Measurements from ENCODE around the gene HOXB1.

HOXB1 gene

DNA sequence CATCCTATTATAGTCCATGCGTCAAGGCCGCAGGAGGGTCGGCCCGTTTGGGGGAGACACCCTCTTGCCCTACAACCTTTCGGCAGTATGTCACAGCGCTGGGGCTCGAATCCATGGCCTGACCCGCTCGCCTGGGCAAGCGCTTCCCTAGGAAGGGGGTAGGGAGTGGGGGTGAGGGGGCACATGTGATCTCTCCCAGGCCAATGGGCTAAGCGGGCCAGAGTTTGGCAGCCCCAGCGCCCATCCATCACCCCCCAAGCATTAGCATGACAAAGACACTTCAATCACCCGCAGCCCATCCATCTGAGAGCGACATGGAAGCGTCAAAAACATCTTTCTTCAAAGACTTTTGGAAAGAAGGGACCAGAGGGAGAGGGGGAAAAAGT lies at the start of gene HOXB1:
Gene HOXB1, minus strand, starts transcription at position 125 of the 386 bp plus-strand sequence. Its CDS starts 107 bp downstream, at position 18.
- no peak for DNase-seq

DNA sequence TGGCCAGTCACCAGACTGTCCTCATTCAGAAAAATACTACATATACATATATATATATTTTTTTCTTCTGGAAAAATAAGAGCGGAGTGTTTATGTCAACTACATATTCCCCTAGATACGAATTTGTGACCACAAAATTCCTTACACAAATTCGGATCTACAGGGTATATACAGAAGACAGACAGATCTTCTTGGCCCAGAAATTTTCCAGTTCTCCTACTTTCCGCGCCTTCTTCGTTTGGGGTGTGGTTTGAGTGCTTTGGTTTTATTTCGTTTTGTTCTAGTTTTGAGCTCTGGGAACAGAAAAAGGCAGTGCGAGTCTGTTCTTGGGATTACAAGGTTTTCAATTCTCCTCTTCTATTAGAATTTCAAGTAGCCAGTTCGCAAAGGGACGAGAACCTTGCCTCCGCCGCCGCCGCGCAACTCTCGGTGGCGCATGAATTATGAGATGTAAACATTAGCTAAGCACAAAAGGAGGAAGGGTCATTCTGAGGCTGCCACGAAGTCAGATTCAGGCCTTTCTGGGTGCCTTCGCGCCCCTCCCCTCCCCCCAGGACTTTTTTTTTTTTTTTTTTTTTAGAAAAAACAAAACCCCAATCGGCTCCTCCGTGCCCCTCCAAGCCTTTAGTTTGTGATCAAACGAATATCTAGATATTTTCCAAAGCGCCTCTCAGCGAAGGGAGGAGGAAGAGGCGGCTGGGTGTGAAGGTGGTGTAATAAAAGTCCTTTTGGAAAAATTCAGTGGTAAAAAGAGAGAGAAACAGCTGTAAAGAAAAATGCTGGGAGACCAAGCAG lies 49.1 kb upstream of the HOXB1 start:
- peak in 1 of 2 experiments; percentile 51 for DNase-seq

DNA sequence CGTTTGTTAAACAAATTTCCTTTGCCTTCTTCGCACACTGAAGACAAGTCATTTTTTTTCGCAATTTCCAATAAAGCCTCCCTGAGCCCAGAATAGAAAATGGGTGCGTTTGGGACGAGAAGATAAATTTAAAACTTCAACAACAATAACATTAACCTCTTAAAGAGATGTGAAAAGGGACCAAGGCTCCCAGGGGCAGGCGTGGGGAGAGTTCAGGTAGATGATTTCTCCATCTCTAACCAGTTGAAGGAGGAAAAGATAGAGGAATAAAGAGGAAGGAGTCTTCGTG lies 48.6 kb upstream of the HOXB1 start:
- DNase-seq, result no peak

DNA sequence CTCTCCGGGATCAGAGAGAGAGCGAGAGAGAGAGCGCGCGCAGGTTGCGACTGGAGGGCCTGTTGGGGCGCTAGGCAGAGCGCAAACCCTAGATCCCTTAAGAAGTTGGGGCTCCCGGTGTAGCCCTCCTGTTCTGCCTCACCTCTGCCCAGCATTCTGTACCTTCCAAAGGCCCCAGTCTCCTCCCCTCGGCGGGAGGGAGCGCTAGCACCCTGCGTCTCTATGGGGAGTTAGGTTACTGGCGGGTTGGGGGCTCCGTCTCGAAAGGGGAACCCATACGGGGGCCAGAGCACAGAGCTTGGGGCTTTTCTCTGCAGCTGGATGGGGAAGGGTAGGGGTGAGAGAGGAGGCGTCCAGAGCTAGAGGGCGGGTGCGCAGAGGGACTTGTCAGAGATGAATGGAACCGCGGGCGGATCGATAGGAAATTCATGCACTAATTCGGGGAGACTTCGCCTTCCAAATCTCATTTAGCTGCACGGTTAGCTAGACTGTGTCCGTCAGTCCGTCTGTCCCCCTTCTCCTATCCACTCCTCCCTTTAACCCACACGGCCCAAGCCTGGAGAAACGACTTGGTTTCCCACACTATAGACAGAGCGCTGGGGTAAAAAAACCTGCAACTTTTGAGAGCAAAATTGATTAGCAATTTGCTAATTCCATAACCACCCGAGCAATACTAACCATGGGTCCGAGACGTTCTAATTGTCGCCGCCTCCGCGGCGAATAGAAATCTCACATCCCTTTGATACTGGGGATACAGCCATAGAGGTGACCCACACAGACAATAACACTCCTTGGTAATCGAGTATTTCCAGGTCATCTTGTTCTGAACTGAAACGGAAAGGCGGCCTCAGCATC lies 48.0 kb upstream of the HOXB1 start:
- no peak for DNase-seq

DNA sequence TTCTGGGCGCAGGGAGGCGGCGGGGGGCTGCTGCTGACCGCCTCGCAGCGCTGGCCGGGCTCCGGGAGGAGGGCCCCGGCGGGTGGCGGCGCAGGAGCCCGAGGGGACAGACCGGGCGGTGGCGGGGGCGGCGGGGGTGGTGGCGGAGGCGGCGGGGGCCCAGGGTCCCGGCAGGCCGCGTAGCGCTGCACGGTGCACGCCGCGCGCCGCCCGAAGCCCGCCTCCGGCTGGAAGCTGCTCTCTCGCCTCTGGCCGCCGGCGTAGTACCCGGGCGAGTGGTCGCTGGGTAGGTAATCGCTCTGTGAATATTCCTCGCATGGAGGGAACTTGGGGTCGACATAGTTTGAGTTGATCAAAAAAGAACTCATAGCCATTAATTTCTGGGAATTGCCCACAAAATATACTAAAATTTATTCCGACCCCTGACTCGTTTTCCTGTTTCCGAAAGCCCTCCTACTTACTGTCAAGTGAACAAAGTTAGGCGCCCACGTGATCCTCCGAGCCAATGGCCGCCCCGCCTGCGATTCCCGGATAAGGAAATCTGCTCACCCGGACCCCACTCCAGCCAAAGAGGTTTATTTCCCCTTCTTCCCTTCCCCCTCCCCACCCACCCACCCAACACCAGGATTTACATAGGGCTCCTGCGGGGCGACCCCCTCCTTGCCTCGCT lies 47.3 kb upstream of the HOXB1 start, which contains the start of gene HOXB4:
Gene HOXB4, minus strand, starts transcription at position 405 of the 670 bp plus-strand sequence. Its CDS starts 31 bp downstream, at position 374.
- peak in 1 of 2 experiments; percentile 48 for DNase-seq

DNA sequence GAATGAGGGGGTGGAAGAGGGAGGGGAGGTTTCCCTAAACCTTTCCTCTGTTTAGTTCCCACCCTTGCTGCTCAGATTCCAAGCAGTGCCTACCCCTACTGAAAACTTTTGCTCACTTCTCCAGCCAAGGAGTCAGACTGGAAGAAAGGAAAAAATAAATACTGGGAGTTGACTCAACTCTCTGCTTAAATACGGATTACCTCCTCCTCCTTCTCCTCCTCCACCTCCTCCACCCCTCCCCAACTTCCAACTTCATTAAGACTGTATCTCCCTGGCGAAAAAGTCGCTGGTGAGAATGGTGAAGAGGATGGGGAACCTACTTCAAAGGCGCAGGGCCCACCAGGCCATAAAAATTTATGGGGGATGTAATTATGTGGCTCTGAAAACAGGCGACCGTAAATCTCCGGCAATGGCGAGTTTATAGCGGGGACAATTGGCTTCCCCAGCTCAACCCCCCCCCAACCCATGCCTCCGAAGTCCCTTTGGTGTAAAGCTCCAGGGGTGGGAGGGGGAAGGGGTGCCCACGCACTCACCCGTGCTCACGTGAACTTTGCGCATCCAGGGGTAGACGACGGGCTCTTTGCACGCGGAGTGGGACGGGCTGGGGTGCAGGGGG lies 46.6 kb upstream of the HOXB1 start:
- no peak for DNase-seq

- DNase-seq, result peak in 1 of 2 experiments; percentile 24
These were observed 45.9 kb upstream of the HOXB1 start for GRCh38 chr17:48576479-48577309.

GRCh38 chr17:48575673-48576478 lies 45.1 kb upstream of the HOXB1 start:
- no peak for DNase-seq

DNA sequence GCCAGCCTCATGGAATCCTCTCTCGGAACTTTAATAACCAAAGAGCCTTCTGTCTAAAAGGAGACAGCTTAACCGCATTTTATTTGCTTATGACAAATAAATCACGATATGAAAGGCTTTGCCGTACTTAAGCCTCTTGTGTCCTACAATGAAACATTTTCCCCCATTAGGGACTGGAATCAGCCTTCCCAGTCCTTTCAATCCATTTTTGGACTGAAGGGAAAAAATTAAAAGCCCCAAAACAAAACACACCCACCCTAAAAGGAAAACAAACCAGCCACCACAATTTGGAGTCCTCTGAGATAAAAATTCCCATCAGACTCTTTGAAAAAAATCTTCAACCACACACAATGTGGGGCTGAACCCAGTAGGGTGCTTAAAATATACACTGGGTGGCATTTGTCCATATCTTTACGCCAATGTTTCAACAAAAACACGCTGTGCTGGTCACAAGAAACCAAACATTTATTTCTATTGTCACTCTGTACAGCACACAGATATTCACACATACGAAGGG lies 44.3 kb upstream of the HOXB1 start:
- DNase-seq, result peak in 1 of 2 experiments; percentile 34

DNA sequence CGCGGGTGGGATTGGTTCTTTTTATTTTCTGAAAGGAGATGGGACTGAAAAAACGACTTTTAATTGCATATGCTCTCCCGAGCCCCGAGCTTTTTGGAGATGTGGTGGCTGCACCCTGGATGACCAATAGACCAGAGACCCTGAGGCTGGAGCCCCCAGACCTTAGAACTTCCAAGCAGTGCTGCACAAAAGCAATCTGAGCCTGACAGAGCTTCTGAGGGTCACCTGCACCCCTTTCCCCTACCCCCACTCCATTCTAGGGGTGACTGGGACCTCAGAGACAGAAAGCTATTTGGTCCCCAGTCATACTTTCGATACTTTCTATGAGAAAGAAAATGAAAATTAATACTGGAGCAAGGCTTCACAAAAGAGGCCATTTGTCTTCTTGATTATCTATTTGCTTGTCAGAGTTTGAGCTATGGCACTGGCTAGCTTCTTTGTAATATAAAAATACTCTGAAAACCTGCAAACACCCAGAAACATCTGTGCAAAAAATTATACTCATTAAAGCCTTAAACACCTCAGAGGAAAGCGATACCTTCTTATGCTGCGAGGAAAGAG lies 43.8 kb upstream of the HOXB1 start:
- no peak for DNase-seq

GRCh38 chr17:48571826-48572417 lies 41.1 kb upstream of the HOXB1 start:
- no peak for DNase-seq

GRCh38 chr17:48571024-48571818 lies 40.4 kb upstream of the HOXB1 start:
- DNase-seq, result no peak

DNA sequence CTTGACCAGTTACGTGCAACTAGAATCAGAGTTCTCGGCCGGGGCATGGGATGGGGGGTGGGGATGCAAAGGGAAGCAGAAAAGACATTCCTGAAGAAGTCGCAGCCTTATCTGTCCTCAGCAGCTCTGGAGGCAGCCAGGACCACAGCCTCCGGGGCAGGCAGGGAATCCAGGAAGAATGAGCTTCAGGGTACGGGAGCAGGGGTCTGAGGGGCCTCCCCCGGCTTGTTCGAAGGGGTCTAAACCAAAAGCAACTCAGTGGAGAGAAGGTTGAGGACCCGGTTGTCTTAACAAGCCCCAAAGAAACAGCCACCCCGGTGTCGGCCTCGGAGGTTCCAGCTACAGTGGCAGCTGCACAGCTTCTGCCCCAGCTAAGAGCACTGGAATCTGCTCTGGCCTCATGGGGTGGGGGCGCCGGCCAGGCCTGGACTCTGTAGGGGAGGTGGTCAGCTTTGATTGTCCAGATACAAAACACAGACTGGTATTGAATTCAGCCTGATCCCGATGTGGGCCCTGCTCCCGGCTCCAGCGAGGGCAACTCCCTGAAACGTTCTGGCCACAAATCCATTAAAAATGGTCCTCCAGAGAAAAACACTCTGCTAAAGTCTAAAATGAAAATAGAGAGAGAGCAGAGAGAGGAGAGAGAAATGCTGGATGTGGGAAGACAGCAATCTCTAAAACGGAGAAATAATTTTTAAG lies 39.7 kb upstream of the HOXB1 start:
- DNase-seq, result no peak

GRCh38 chr17:48569674-48570324 lies 39.0 kb upstream of the HOXB1 start:
- DNase-seq, result no peak

DNA sequence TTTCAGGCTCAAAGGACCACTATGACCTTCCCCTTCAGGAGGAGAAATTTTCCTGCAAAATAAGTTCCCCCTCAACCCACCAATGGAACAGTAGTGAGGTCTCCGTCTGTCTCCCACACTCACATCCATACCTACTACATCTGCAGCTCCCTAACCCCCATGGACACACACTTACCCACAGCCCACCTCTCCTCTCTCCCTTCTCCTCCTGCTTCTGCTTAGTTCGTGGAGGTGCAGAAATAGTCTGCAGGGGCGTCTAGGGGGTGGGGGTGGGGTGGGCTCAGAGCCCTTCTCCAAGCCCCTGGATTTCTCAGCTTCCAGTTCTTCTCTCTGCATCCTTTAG lies 38.4 kb upstream of the HOXB1 start:
- DNase-seq, result no peak

DNA sequence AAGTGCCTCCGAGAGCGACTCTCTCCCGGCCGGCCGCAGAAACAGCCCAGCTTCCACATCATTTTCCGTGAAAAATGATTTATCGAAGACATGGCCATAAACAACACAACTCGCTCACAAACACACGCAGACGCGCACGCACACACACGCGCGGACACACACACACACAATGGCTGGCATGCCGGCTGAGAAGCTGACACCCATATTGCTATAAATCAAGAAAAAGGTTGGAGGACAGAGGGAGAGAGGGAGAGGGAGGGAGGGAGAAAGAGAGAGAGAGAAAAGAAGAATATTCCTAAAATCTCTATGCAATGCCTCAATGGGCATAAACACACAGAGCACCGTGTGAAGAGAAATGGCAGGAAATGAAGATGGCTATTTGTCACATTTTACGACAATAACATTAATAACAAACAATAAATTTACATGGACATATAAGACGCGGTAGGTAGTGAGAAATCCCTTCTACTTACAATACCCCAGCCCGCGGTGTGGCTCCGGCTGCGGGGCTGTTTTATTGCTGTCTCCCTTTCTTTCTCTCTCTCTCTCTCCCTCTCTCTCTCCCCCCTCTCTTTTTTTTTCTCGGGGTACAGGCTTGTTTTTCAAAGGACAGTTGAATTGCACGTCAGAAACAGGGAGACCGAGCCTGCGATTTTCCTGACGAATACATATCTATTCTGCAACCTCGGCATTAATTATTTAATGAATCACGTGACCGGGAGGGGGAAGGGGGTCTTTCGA lies 37.9 kb upstream of the HOXB1 start:
- DNase-seq, result no peak

DNA sequence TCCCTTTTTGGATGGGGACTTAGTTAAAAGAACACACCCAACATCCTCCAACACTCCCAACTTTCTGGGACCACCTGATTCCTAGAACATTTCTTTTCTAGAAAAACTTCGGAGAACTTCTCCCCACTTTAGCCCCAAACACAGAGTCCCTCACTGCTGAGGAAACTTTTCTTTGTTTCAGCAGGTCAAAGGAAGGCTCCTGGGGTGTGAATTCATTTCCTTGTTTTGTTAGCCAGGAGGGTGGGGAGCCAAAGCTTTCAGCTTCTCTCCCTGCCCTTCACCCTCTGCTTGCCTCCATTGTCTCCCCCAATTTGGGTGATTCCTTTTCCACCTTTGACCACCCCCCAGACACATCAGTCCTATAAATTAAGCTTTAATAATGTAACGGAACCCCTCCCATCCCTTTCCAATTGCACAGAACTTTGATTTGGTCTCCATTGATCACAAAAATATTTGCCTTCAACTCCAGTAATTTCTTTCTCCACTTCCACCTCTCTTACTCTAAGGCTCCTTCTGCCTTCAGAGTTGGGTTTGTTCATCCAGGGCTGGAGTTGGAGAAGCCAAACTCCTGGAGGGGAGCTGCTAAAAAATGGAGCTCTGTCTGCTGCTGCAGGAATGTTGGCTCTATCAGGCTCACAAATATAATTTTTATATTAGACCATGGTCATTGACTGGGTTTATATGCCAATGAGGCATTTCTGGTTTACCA lies 37.0 kb upstream of the HOXB1 start:
- no peak for DNase-seq

Data from NCI-H526 (cell line).